ENCODE data around the gene RAB11FIP2. TPM values are rescaled to one million over a fixed set of nuclear protein-coding genes. Genes with fewer than 3 reads are reported as not detected.

RAB11FIP2 gene
- total and polyA plus RNA-seq, 4 donors = 3.0 to 11.5 (median 6.0) TPM

- Histone ChIP-seq H3K4me1 (ENCODE audit: control insufficient read depth in 4 of 4, insufficient read depth in 4 of 4, low read length in 3 of 4) (no peaks in the 10 kb centered on the region), H3K4me3 (ENCODE audit: low read depth in 1 of 3, low read length in 3 of 3) (no peak overlapping the region), H3K27ac (ENCODE audit: low read depth in 1 of 2, low read length in 2 of 2) (no peak overlapping the region), H3K9ac (ENCODE audit: low read depth in 1 of 2, low read length in 2 of 2) (no peak overlapping the region), H3K27me3 (ENCODE audit: control insufficient read depth in 4 of 4, insufficient read depth in 4 of 4, low read length in 3 of 4) (no peaks in the 10 kb centered on the region), H3K36me3 (ENCODE audit: control insufficient read depth in 4 of 4, insufficient read depth in 3 of 4, low read depth in 1 of 4, low read length in 3 of 4) (no peaks in the 10 kb centered on the region), H3K9me3 (ENCODE audit: control insufficient read depth in 4 of 4, low read length in 3 of 4) (no peaks in the 10 kb centered on the region)
- TF ChIP-seq REST (IDR thresholded peaks at IDR 0.05) (no peak), JUND (IDR thresholded peaks at IDR 0.05) (no peak), YY1 (IDR thresholded peaks at IDR 0.05) (no peak), HNF4G (IDR thresholded peaks at IDR 0.05) (no peak), RAD21 (IDR thresholded peaks at IDR 0.05) (no peak), MAX (IDR thresholded peaks at IDR 0.05) (no peak), ATF3 (IDR thresholded peaks at IDR 0.05) (no peak), FOXA2 (IDR thresholded peaks at IDR 0.05) (no peak), SP1 (IDR thresholded peaks at IDR 0.05) (no peak), EGR1 (IDR thresholded peaks at IDR 0.05; ENCODE audit: low read depth in 2 of 2) (no peak), HNF4A (conservative IDR thresholded peaks at IDR 0.05) (no peak), FOXA1 (IDR thresholded peaks at IDR 0.05) (no peak), TAF1 (conservative IDR thresholded peaks at IDR 0.05) (no peak)
- 84% methylated on average over 7 of the region's 7 CpGs for WGBS
- DNase-seq (ENCODE audit: low spot score) = no peak
Measured at GRCh38 chr10:117967149-117967650, 79.5 kb downstream of the RAB11FIP2 start.

- TF ChIP-seq RXRA (IDR thresholded peaks at IDR 0.05) (no peak), FOXA2 (IDR thresholded peaks at IDR 0.05) (no peak), MAX (IDR thresholded peaks at IDR 0.05) (no peak), REST (IDR thresholded peaks at IDR 0.05) (no peak), GABPA (IDR thresholded peaks at IDR 0.05 in 1 of 2, conservative IDR thresholded peaks at IDR 0.05 in 1 of 2) (no peak), RAD21 (IDR thresholded peaks at IDR 0.05) (no peak), YY1 (IDR thresholded peaks at IDR 0.05) (no peak)
- Histone ChIP-seq H3K9me3 (ENCODE audit: control insufficient read depth in 4 of 4, low read length in 3 of 4) (no peaks in the 10 kb centered on the region), H3K4me1 (ENCODE audit: control insufficient read depth in 4 of 4, insufficient read depth in 4 of 4, low read length in 3 of 4) (no peaks in the 10 kb centered on the region), H3K9ac (ENCODE audit: low read depth in 1 of 2, low read length in 2 of 2) (no peak overlapping the region), H3K27me3 (ENCODE audit: control insufficient read depth in 4 of 4, insufficient read depth in 4 of 4, low read length in 3 of 4) (no peaks in the 10 kb centered on the region), H3K4me3 (ENCODE audit: low read depth in 1 of 3, low read length in 3 of 3) (no peak overlapping the region), H3K27ac (ENCODE audit: low read depth in 1 of 2, low read length in 2 of 2) (no peak overlapping the region), H3K36me3 (ENCODE audit: control insufficient read depth in 4 of 4, insufficient read depth in 3 of 4, low read depth in 1 of 4, low read length in 3 of 4) (no peaks in the 10 kb centered on the region)
- WGBS = 50% methylated on average over 2 of the region's 2 CpGs
- DNase-seq (ENCODE audit: low spot score) = no peak
Measured at GRCh38 chr10:117965984-117966383, 80.8 kb downstream of the RAB11FIP2 start.
